Activated CD4-positive, CD25-positive, alpha-beta regulatory T cell treated with anti-CD3 and anti-CD28 coated beads, Interleukin-2, amount 50 U/mL, for 72 hours (primary cell): ENCODE data around the gene XYLT1.

ENCODE experiments used
- DNase-seq: peaks from one replicate; pipeline ENCODE4 v3.0.0; 2021

Gene XYLT1

GRCh38 chr16:17222871-17223401 is 247.8 kb downstream of the XYLT1 start:
- no peak for DNase-seq

GRCh38 chr16:17219991-17220390 is 250.8 kb downstream of the XYLT1 start:
- DNase-seq = no peak

GRCh38 chr16:17215936-17216335 is 254.8 kb downstream of the XYLT1 start:
- DNase-seq = no peak

- DNase-seq = no peak
Observed at GRCh38 chr16:17215306-17215705, 255.5 kb downstream of the XYLT1 start.

GRCh38 chr16:17213974-17214373 is 256.8 kb downstream of the XYLT1 start:
- no peak for DNase-seq

GRCh38 chr16:17213025-17213424 is 257.7 kb downstream of the XYLT1 start:
- no peak for DNase-seq

- no peak for DNase-seq
Observed at GRCh38 chr16:17212606-17213005, 258.2 kb downstream of the XYLT1 start.

GRCh38 chr16:17211797-17212196 is 259.0 kb downstream of the XYLT1 start:
- no peak for DNase-seq

GRCh38 chr16:17206712-17207111 is 264.0 kb downstream of the XYLT1 start:
- DNase-seq = no peak

- DNase-seq = no peak
Observed at GRCh38 chr16:17205279-17206211, 265.2 kb downstream of the XYLT1 start.

GRCh38 chr16:17204644-17205043 is 266.1 kb downstream of the XYLT1 start:
- no peak for DNase-seq

- DNase-seq = no peak
Observed at GRCh38 chr16:17204206-17204605, 266.6 kb downstream of the XYLT1 start.

- DNase-seq = no peak
Observed at GRCh38 chr16:17203424-17203823, 267.3 kb downstream of the XYLT1 start.

GRCh38 chr16:17199135-17199534 is 271.6 kb downstream of the XYLT1 start:
- no peak for DNase-seq

- no peak for DNase-seq
Observed at GRCh38 chr16:17196526-17196925, 274.2 kb downstream of the XYLT1 start.

GRCh38 chr16:17194190-17194780 is 276.5 kb downstream of the XYLT1 start:
- peak; percentile 73 for DNase-seq

- DNase-seq = no peak
Observed at GRCh38 chr16:17193566-17194100, 277.1 kb downstream of the XYLT1 start.

GRCh38 chr16:17184026-17184425 is 286.7 kb downstream of the XYLT1 start:
- no peak for DNase-seq

GRCh38 chr16:17177959-17178905 is 292.5 kb downstream of the XYLT1 start:
- no peak for DNase-seq

GRCh38 chr16:17177242-17177958 is 293.4 kb downstream of the XYLT1 start:
- DNase-seq = no peak

- DNase-seq = no peak
Observed at GRCh38 chr16:17176199-17176598, 294.6 kb downstream of the XYLT1 start.

GRCh38 chr16:17173281-17173680 is 297.5 kb downstream of the XYLT1 start:
- no peak for DNase-seq
